ENCODE measurements around the gene STAP2. TPM values are rescaled to one million over a fixed set of nuclear protein-coding genes. Genes with fewer than 3 reads are reported as not detected.
A peak's percentile ranks its signal among the peaks of the same experiment; 100 is the strongest.

STAP2 gene
- total RNA-seq, 2 donors from 2014 or later, result 17.9 to 31.0 TPM

DNA sequence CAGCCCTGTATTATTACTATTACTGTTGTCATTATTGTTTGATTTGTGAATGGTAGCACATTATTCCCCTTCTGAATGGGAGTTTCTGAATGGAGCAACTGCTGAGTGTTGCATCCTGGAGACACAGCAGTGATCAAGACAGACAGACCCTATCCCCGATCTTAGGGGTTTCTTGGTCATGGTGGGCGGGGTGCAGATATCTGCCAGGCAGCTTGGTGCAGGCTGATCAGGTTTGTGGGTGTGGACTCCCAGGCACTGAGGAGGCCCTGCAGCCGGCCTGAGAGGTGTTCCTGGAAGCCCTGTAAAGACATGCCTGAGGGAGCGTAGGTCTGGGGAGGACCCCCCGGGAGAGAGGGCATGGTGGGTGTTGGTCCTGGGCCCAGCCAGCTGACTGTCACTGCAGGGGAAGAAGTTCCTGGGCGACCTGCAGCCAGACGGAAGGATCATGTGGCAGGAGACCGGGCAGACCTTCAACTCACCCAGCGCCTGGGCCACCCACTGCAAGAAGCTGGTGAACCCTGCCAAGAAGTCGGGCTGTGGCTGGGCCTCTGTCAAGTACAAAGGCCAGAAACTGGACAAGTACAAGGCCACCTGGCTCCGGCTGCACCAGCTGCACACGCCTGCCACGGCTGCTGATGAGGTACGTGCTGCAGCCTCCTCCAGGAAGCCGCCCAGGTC, 6.9 kb upstream of the STAP2 start:
- no peaks in the 10 kb centered on the region for H3K9me3 ChIP-seq
- TF ChIP-seq, protein P1, sequence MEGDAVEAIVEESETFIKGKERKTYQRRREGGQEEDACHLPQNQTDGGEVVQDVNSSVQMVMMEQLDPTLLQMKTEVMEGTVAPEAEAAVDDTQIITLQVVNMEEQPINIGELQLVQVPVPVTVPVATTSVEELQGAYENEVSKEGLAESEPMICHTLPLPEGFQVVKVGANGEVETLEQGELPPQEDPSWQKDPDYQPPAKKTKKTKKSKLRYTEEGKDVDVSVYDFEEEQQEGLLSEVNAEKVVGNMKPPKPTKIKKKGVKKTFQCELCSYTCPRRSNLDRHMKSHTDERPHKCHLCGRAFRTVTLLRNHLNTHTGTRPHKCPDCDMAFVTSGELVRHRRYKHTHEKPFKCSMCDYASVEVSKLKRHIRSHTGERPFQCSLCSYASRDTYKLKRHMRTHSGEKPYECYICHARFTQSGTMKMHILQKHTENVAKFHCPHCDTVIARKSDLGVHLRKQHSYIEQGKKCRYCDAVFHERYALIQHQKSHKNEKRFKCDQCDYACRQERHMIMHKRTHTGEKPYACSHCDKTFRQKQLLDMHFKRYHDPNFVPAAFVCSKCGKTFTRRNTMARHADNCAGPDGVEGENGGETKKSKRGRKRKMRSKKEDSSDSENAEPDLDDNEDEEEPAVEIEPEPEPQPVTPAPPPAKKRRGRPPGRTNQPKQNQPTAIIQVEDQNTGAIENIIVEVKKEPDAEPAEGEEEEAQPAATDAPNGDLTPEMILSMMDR (IDR thresholded peaks at IDR 0.05), result no peak
- TF ChIP-seq POLR2A (IDR thresholded peaks at IDR 0.05), result no peak
- H3K4me3 ChIP-seq, result no peak overlapping the region
- H3K4me1 ChIP-seq, result peaks cover 46% of the 10 kb centered on the region
- no peaks in the 10 kb centered on the region for H3K27me3 ChIP-seq
- intact Hi-C loops (cut with DNase I), result no loop called here
- 49 to 79% methylated on average over 5 to 15 of the region's 15 CpGs for WGBS, 2 donors
- peak overlapping the region in 3 of 4 donors; percentile 28 to 64 (median 62) for H3K27ac ChIP-seq
- ATAC-seq (peak; percentile 12), DNase-seq (peak; percentile 84 to 93 (median 92))
- H3K36me3 ChIP-seq (replicated peaks in 1 of 2; ENCODE audit: insufficient read depth in 1 of 2, low read depth in 2 of 2), result no peaks in the 10 kb centered on the region

DNA sequence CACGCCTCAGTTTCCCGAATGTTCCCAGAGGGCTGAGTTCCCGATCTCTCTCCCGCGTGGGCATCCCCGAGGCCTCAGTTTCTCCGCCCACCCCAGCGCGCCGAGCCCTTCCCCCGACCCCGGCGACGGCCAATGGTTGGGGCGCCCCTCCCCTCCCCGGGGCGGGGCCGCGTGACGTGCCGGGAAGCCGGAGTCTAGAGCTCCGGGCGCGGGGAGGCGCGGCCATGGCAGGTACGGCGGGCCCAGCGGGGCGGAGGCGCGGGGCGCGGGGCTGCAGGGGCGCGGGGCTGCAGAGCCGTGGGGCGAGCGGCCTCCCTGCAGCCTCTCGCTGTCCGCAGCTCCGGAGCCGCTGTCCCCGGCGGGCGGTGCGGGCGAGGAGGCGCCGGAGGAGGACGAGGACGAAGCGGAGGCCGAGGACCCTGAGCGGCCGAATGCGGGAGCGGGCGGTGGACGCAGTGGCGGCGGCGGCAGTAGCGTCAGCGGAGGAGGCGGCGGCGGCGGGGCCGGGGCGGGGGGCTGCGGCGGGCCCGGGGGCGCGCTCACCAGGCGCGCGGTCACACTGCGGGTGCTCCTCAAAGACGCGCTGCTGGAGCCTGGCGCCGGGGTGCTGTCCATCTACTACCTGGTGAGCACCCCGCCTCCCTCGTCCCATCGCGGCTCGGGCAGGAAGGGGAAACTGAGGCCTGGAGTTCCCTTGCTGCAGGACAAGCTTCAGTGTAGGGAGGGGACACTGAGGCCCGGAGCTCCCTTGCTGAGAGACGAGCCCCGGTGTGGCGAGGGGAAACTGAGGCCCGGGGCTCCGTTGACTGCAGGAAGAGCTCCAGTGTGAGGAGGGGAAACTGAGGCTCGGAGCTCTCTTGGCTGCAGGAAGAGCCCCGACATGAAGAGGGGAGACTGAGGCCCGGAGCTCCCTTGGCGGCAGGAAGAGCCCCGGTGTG, 5.0 kb upstream of the STAP2 start, which contains the start of gene MPND:
MPND (plus strand) TSS at position 193 of the 938 bp plus-strand sequence; CDS start at position 225, 32 bp downstream.
- peak; percentile 71 for ATAC-seq
- Histone ChIP-seq H3K4me3 (peak within 1 kb of the TSS in 1 of 2 donors; percentile 40), H3K4me1 (peaks cover 52% of the 10 kb centered on the region), H3K36me3 (replicated peaks in 1 of 2; ENCODE audit: insufficient read depth in 1 of 2, low read depth in 2 of 2) (no peaks in the 10 kb centered on the region), H3K27me3 (no peaks in the 10 kb centered on the region), H3K9me3 (no peaks in the 10 kb centered on the region), H3K27ac (peak within 1 kb of the TSS; percentile 74 to 99 (median 86))
- DNase-seq, result peak; percentile 89 to 93 (median 90)
- 4 to 28% methylated on average over 9 to 69 of the region's 101 CpGs for WGBS, 2 donors
- intact Hi-C loops (cut with DNase I), result no loop called here
- TF ChIP-seq, protein P1 (IDR thresholded peaks at IDR 0.05), result peak in 1 of 7 experiments; percentile 18
- peak in 1 of 3 donors; percentile 33 for TF ChIP-seq POLR2A (IDR thresholded peaks at IDR 0.05)

DNA sequence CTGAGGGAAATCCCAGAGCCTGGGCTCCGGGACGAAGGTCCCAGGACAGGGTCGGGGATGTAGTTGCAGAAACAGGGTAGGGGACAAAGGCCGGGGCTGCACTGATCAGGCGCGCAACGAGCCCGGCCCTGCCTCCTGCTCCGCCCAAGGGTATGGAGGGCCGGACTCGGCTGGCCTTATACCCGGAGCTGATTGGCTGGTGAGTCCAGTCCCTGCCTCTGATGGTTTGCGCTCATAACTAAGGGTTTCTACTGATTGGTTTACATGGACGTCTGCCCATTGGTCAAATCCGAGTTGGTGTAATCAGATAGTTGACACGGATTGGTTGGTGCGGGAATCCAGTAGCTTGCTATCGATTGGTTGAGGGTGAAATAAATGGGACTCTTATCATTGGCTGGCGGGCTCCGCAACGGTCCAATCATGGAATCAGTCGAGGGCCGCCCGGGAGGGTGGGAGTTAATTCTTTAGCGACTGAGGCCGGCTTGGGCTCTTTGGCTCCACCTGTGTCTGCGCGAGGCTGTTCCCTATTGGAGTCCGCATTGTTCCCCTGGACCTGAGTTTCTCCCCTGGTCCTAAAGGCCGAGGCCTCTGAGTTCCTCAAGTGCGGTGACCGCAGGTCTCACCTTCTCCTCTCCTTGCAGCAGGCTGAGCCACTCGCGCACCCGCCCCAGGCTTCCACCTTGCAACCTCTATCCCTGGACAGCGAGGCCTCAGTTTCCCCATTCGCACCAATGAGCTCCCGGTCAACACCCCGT, 4.2 kb upstream of the STAP2 start:
- Histone ChIP-seq H3K4me3 (peak overlapping the region in 1 of 2 donors; percentile 40), H3K27ac (peak overlapping the region; percentile 74 to 99 (median 86)), H3K9me3 (no peaks in the 10 kb centered on the region), H3K4me1 (peaks cover 52% of the 10 kb centered on the region), H3K36me3 (replicated peaks in 1 of 2; ENCODE audit: insufficient read depth in 1 of 2, low read depth in 2 of 2) (no peaks in the 10 kb centered on the region), H3K27me3 (no peaks in the 10 kb centered on the region)
- TF ChIP-seq POLR2A (IDR thresholded peaks at IDR 0.05), result peak; percentile 79 to 90 (median 88)
- TF ChIP-seq, protein P1 (IDR thresholded peaks at IDR 0.05), result peak in 4 of 7 experiments; percentile 35 to 50 (median 45)
- ATAC-seq, result peak; percentile 87
- peak; percentile 93 to 99 (median 96) for DNase-seq
- intact Hi-C loops (cut with DNase I), result no loop called here
- 0 to 1% methylated on average over 12 to 39 of the region's 39 CpGs for WGBS, 2 donors

DNA sequence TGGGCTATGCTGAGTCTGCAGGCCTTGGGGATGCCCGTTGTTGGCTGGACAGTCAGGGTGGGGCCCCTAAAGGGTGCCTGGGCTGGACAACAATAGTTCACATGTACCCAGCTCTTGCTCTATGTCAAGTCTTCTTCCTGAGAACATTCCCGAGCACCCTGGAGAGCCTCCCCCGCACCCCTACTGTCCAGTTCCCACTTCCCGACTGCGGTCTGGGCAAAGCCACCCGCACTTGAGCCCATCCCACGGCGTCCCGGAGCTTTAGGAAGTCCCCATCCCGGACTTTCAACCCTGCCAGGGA, 3.6 kb upstream of the STAP2 start:
- Histone ChIP-seq H3K4me1 (peaks cover 52% of the 10 kb centered on the region), H3K4me3 (no peak overlapping the region), H3K27me3 (no peaks in the 10 kb centered on the region), H3K9me3 (no peaks in the 10 kb centered on the region), H3K36me3 (replicated peaks in 1 of 2; ENCODE audit: insufficient read depth in 1 of 2, low read depth in 2 of 2) (no peaks in the 10 kb centered on the region), H3K27ac (peak overlapping the region; percentile 74 to 99 (median 86))
- DNase-seq (no peak), ATAC-seq (peak; percentile 3)
- TF ChIP-seq POLR2A (IDR thresholded peaks at IDR 0.05), result no peak
- TF ChIP-seq, protein P1 (IDR thresholded peaks at IDR 0.05), result no peak
- intact Hi-C loops (cut with DNase I), result no loop called here
- 2 to 3% methylated on average over 6 to 10 of the region's 10 CpGs for WGBS, 2 donors
